HepG2 (cell line): ENCODE measurements around the gene NUDCD2. TPM values are rescaled to one million over a fixed set of nuclear protein-coding genes. Genes with fewer than 3 reads are reported as not detected.
"Not testable (repeated sequence)": the region's sequence is repeated elsewhere in the genome, so short reads cannot be mapped to it uniquely, and the experiment has no call there.

Source experiments
- ATAC-seq: fragments of 200-7000 bp; cut with Tn5 transposase; 3 replicates; pipeline ENCODE4 v1.9.1; 2020; ENCODE audit warnings: mild to moderate bottlenecking, moderate library complexity
- BruUV-seq: library from RNA; stranded (reverse); fragments of 400-500 nt; replicated peaks from 2 replicates; lab custom pipeline; 2021; lab: Mats Ljungman, UMichigan
- CTCF ChIA-PET: fragments of 300-600 bp; formaldehyde crosslinking; extraction: SDS; loops from one replicate; lab custom pipeline; 2021; ENCODE audit warnings: low total read pairs, inconsistent platforms, low intra/inter-chr PET ratio; lab: Yijun Ruan, JAX
- POLR2A ChIA-PET: fragments of 350-600 bp; sonication (Branson Sonifier 250); formaldehyde crosslinking; loops from one replicate; lab custom pipeline; 2020; ENCODE audit warnings: antibody characterized with exemption, inconsistent platforms; lab: Yijun Ruan, JAX
- DNase-seq: peaks from one replicate; pipeline ENCODE4 v3.0.0-alpha.2; 2015; ENCODE audit warnings: low spot score
- FAIRE-seq: peaks from 3 replicates; lab custom pipeline; 2011; peaks lifted over from hg19 to GRCh38; lab: Jason Lieb, UNC
- H2AFZ ChIP-seq: one replicate; pipeline ENCODE4 v1.6.1; 2011; ENCODE audit warnings: low read length, inconsistent platforms
- H3K27ac ChIP-seq: fragments of 300-600 bp; 3 replicates; pipeline ENCODE4 v1.8.0; 2011; ENCODE audit warnings: mixed run types, mild to moderate bottlenecking, mixed read lengths, low read length, inconsistent platforms; ENCODE audit not compliant: insufficient read depth; ENCODE audit errors: extremely low read length
- H3K27me3 ChIP-seq, 2 experiments: fragments of 200-600 bp in 1 of 2; 2 replicates in 1 of 2; 3 replicates in 1 of 2; pipeline versions ENCODE4 v1.6.0 to v1.8.0; 2011; ENCODE audit warnings: low read length in 2 of 2, mild to moderate bottlenecking in 2 of 2, moderate library complexity in 2 of 2, inconsistent platforms in 1 of 2; ENCODE audit not compliant: insufficient read depth in 2 of 2, control insufficient read depth in 1 of 2
- H3K36me3 ChIP-seq, 2 experiments: fragments of 200-600 bp in 1 of 2; replicated peaks in 1 of 2; 2 replicates in 1 of 2; 3 replicates in 1 of 2; pipeline versions ENCODE4 v1.5.1 to v1.8.0; 2011; ENCODE audit warnings: low read length in 2 of 2, inconsistent platforms in 1 of 2; ENCODE audit not compliant: insufficient read depth in 2 of 2, control insufficient read depth in 1 of 2
- H3K4me1 ChIP-seq: 2 replicates; pipeline ENCODE4 v1.5.1; 2012; ENCODE audit warnings: low read length, inconsistent platforms; ENCODE audit not compliant: insufficient read depth
- H3K4me2 ChIP-seq: 2 replicates; pipeline ENCODE4 v1.6.0; 2011; ENCODE audit warnings: low read depth, low read length, inconsistent platforms
- H3K4me3 ChIP-seq, 3 experiments: fragments of 200-600 bp in 1 of 3; sonication (generic), shearing (Covaris generic) in 1 of 3; replicated peaks in 1 of 3; 2 replicates each; pipeline ENCODE4 v1.5.1; 2011 to 2016; ENCODE audit warnings: low read length in 3 of 3, inconsistent platforms in 2 of 3, low read depth in 2 of 3, mild to moderate bottlenecking in 2 of 3, control low read depth in 1 of 3, mixed read lengths in 1 of 3; ENCODE audit not compliant: insufficient read depth in 1 of 3
- H3K79me2 ChIP-seq: one replicate; pipeline ENCODE4 v1.6.1; 2011; ENCODE audit warnings: low read length, inconsistent platforms; ENCODE audit not compliant: insufficient read depth
- H3K9ac ChIP-seq: 2 replicates; pipeline ENCODE4 v1.6.0; 2011; ENCODE audit warnings: mild to moderate bottlenecking, low read depth, low read length, inconsistent platforms; ENCODE audit not compliant: insufficient read depth
- H3K9me3 ChIP-seq: 2 replicates; pipeline ENCODE4 v1.5.1; 2012; ENCODE audit warnings: mild to moderate bottlenecking, low read length
- H4K20me1 ChIP-seq: 2 replicates; pipeline ENCODE4 v1.6.0; 2011; ENCODE audit warnings: inconsistent platforms, mild to moderate bottlenecking, low read length, moderate library complexity; ENCODE audit not compliant: insufficient read depth
- CSRNP2 ChIP-seq: sonication (generic); formaldehyde crosslinking; conservative IDR thresholded peaks from 2 replicates; pipeline ENCODE4 v1.8.0; 2022; ENCODE audit warnings: low read depth, missing genetic modification reagents
- EHMT2 ChIP-seq: fragments of 200-600 bp; sonication (generic); IDR thresholded peaks from 2 replicates; pipeline ENCODE4 v1.7.0; 2017; ENCODE audit warnings: antibody characterized with exemption, low read depth, low read length, borderline replicate concordance
- FOXP1 ChIP-seq, 2 experiments: fragments of 450-650 bp in 1 of 2; IDR thresholded peaks; 2 replicates each; pipeline ENCODE4 v1.6.1; 2017 to 2018; ENCODE audit warnings: antibody characterized with exemption in 1 of 2
- FUBP1 ChIP-seq: sonication (generic); formaldehyde crosslinking; IDR thresholded peaks from 2 replicates; pipeline ENCODE4 v1.5.1; 2020; ENCODE audit warnings: missing genetic modification reagents, mild to moderate bottlenecking, borderline replicate concordance
- ZNF556 ChIP-seq: sonication (generic); formaldehyde crosslinking; IDR thresholded peaks from 2 replicates; pipeline ENCODE4 v1.4.0; 2020; ENCODE audit warnings: mild to moderate bottlenecking, missing genetic modification reagents, borderline replicate concordance
- WGBS: methylation state at CpG from one replicate; pipeline ENCODE4 v1.1.6; 2017; ENCODE audit warnings: low lambda C conversion rate; 5-methylcytosine and 5-hydroxymethylcytosine counted together
- in situ Hi-C: cut with HindIII; loops from 2 replicates; pipeline ENCODE4 v1.10.0; 2017; ENCODE audit warnings: low pct_unique_long_range_greater_than_20kb; ENCODE audit not compliant: extremely low pct_ligation_motif_present
- intact Hi-C: fragments of 100-400 bp; cut with micrococcal nuclease; formaldehyde crosslinking; loops from one replicate; pipeline ENCODE4 v1.10.0; 2022; ENCODE audit not compliant: unreplicated experiment
- polyA plus RNA-seq, 8 experiments: library from polyadenylated mRNA; depleted of rRNA in 3 of 8; stranded (reverse) in 7 of 8; unstranded in 1 of 8; fragments of >200 nt; fragmentation: Illumina TruSeq in 4 of 8; extraction: Trizol in 4 of 8; gene quantifications; 2 replicates each; pipeline versions ENCODE4 v1.2.1 to v1.2.3, GENCODE V29; 2011 to 2016; ENCODE audit warnings: low read depth in 4 of 8, missing spikeins in 1 of 8, mixed read lengths in 1 of 8; ENCODE audit not compliant: insufficient read depth in 1 of 8
- total RNA-seq, 5 experiments: library from RNA; depleted of rRNA; stranded (reverse); fragments of >200 nt; fragmentation: Illumina TruSeq; extraction: Trizol; gene quantifications; 2 replicates each; pipeline ENCODE4 v1.2.3, GENCODE V29; 2016; ENCODE audit warnings: low read depth in 1 of 5

NUDCD2 gene
- total and polyA plus RNA-seq, 2 of the 13 experiments (the other 11 are each of a cell fraction or from before 2014, with no cell fraction given) = 14.8 to 39.2 TPM

GRCh38 chr5:163455406-163455805 is 4.5 kb downstream of the NUDCD2 start:
- DNase-seq, ATAC-seq, CTCF ChIA-PET, BruUV-seq, in situ Hi-C loops, H3K27me3 ChIP-seq, H2AFZ ChIP-seq, H3K9me3 ChIP-seq, H3K4me2 ChIP-seq, H3K9ac ChIP-seq, H3K4me3 ChIP-seq, FAIRE-seq, H3K27ac ChIP-seq, H4K20me1 ChIP-seq, intact Hi-C loops: not testable (repeated sequence)
- Histone ChIP-seq H3K79me2 (peaks cover 28% of the 10 kb centered on the region), H3K4me1 (peaks cover 14% of the 10 kb centered on the region), H3K36me3 (peaks cover 2 to 12% of the 10 kb centered on the region in 2 experiments; a peak in 3 of 5 replicates)
- 98% methylated on average over 17 of the region's 17 CpGs for WGBS
- POLR2A ChIA-PET = interaction anchor here (2.0 kb wide), 1 partner anchor 18 kb away, joined by 11 read pairs; the partner anchor contains the start of gene CCNG1

GRCh38 chr5:163453705-163454104 is 6.2 kb downstream of the NUDCD2 start:
- POLR2A ChIA-PET = no interaction called here
- ATAC-seq (no peak), FAIRE-seq (no peak), DNase-seq (no peak)
- WGBS = 95% methylated on average over 1 of the region's 1 CpG
- Histone ChIP-seq H3K36me3 (peaks cover 2 to 12% of the 10 kb centered on the region in 2 experiments; a peak in 3 of 5 replicates), H3K4me3 (no peak overlapping the region), H3K9ac (no peak overlapping the region), H3K27ac (no peak overlapping the region), H3K4me1 (peaks cover 14% of the 10 kb centered on the region), H3K4me2 (no peak overlapping the region), H4K20me1 (no peaks in the 10 kb centered on the region), H3K27me3 (no peaks in the 10 kb centered on the region), H3K9me3 (no peaks in the 10 kb centered on the region), H2AFZ (no peak overlapping the region), H3K79me2 (peaks cover 19% of the 10 kb centered on the region)
- in situ Hi-C loops (no loop called here), intact Hi-C loops (no loop called here)
- CTCF ChIA-PET = no interaction called here
- no TSS peak for BruUV-seq
- TF ChIP-seq ZNF556 (CRISPR knock-in tag) (no peak), CSRNP2 (CRISPR knock-in tag) (no peak), FUBP1 (no peak), FOXP1 (IDR thresholded peaks at IDR 0.05) (no peak), FOXP1 (CRISPR knock-in tag; IDR thresholded peaks at IDR 0.05) (no peak), EHMT2 (no peak)
